Measurements from ENCODE around the gene WFDC2.

DNA sequence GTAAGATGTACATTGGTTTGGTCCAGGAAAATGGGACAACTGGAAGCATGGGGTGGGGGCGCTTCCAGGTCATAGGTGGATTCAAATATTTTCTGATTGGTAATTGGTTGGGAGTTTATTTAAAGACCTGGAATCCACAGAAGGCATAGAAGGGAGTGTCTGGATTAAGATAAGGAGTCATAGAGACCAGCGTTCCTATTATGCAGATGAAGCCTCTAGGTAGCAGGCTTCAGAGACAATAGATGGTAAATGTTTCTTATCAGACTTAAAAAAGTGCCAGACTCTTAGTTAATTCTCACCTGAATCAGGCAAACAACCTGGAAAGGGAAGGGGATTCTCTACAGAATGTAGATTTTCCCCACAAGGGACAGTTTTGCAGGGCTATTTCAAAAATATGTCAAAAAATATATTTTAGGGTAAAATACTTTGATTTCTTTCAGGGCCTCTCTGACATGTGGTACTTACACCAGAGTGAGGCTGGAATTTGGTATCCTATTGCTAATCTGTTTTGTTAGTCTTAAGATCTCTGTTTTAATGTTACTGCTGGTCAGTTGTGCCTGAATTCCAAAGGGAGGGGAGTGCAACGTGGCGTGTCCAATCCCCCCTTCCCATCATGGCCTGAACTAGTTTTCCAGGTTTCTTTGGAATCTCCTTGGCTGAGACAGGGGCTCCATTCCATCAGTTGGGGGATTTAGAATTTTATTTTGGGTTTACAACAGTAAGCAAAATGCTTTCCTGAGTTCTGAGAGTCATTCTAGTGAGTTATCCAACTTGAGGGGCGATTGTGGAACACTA is 28.5 kb upstream of the WFDC2 start:
- TF ChIP-seq, protein P1, sequence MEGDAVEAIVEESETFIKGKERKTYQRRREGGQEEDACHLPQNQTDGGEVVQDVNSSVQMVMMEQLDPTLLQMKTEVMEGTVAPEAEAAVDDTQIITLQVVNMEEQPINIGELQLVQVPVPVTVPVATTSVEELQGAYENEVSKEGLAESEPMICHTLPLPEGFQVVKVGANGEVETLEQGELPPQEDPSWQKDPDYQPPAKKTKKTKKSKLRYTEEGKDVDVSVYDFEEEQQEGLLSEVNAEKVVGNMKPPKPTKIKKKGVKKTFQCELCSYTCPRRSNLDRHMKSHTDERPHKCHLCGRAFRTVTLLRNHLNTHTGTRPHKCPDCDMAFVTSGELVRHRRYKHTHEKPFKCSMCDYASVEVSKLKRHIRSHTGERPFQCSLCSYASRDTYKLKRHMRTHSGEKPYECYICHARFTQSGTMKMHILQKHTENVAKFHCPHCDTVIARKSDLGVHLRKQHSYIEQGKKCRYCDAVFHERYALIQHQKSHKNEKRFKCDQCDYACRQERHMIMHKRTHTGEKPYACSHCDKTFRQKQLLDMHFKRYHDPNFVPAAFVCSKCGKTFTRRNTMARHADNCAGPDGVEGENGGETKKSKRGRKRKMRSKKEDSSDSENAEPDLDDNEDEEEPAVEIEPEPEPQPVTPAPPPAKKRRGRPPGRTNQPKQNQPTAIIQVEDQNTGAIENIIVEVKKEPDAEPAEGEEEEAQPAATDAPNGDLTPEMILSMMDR (IDR thresholded peaks at IDR 0.05; ENCODE audit: low read length): no peak
- no peak for TF ChIP-seq EZH2 (optimal IDR thresholded peaks at IDR 0.05; ENCODE audit: low read depth, low read length)

All from MM.1S (cell line).